Measurements from ENCODE around the gene VTI1A. TPM values are rescaled to one million over a fixed set of nuclear protein-coding genes. Genes with fewer than 3 reads are reported as not detected.

Gene VTI1A
- total and polyA plus RNA-seq, 2 of the 4 experiments (the other 2 are of a cell fraction), result 9.7 to 24.9 TPM

- Histone ChIP-seq H3K23ac (ENCODE audit: low read depth, low read length) (no peak overlapping the region), H2BK5ac (ENCODE audit: low read depth, low read length, poor library complexity, severe bottlenecking) (no peak overlapping the region), H3K4ac (ENCODE audit: low read depth, low read length) (no peak overlapping the region), H3K56ac (ENCODE audit: extremely low read depth, insufficient read depth, low read length) (no peak overlapping the region), H3K27ac (ENCODE audit: insufficient read depth, low read length) (no peak overlapping the region), H3K36me3 (ENCODE audit: control insufficient read depth, insufficient read depth, low read length) (no peaks in the 10 kb centered on the region), H3K27me3 (ENCODE audit: control insufficient read depth, insufficient read depth, low read length) (no peaks in the 10 kb centered on the region), H4K91ac (ENCODE audit: insufficient read depth, low read depth, low read length) (no peak overlapping the region), H4K8ac (ENCODE audit: low read depth in 2 of 2, low read length in 2 of 2) (no peak overlapping the region), H2BK120ac (ENCODE audit: low read depth, low read length) (no peak overlapping the region), H3K79me1 (ENCODE audit: low read depth in 1 of 2, low read length in 2 of 2) (no peaks in the 10 kb centered on the region), H2BK20ac (ENCODE audit: low read depth, low read length) (no peak overlapping the region), H3K9ac (ENCODE audit: low read depth, low read length) (no peak overlapping the region), H3K4me3 (ENCODE audit: insufficient read depth, low read depth, low read length) (no peak overlapping the region), H2AK5ac (ENCODE audit: low read depth, low read length) (no peak overlapping the region), H4K20me1 (ENCODE audit: insufficient read depth, low read length) (no peaks in the 10 kb centered on the region), H3K9me1 (ENCODE audit: insufficient read depth, low read length) (no peaks in the 10 kb centered on the region), H4K5ac (ENCODE audit: low read depth, low read length) (no peak overlapping the region), H3K4me1 (ENCODE audit: control insufficient read depth, insufficient read depth, low read length) (no peaks in the 10 kb centered on the region), H3K14ac (replicated peaks; ENCODE audit: low read depth, low read length) (no peak overlapping the region), H3K4me2 (ENCODE audit: low read depth, low read length) (no peak overlapping the region), H2BK15ac (ENCODE audit: low read depth, low read length) (no peak overlapping the region), H3K18ac (ENCODE audit: low read depth, low read length) (no peak overlapping the region), H3K9me3 (ENCODE audit: control insufficient read depth, insufficient read depth, low read length) (no peaks in the 10 kb centered on the region), H2AK9ac (replicated peaks; ENCODE audit: low read depth, low read length, poor library complexity) (no peak overlapping the region), H2AFZ (replicated peaks; ENCODE audit: low read length, poor library complexity) (no peak overlapping the region)
- BruUV-seq (replicated peaks), result no TSS peak
- ChIA-PET CTCF (no interaction called here), POLR2A (ENCODE audit: unreplicated experiment) (no interaction called here)
- intact Hi-C loops (cut with micrococcal nuclease), result no loop called here
- ATAC-seq (ENCODE audit: low read depth) (no peak), DNase-seq (no peak)
- WGBS, 2 experiments (ENCODE audit: extremely low coverage in 2 of 2, insufficient read length in 1 of 2), result 91% methylated on average over 10 of the region's 14 CpGs; no CpG with 5 or more reads in 1 of the 2 experiments
- no peak for TF ChIP-seq MAFK (IDR thresholded peaks at IDR 0.05; ENCODE audit: low read depth, low read length)
- TF ChIP-seq RAD21 (IDR thresholded peaks at IDR 0.05; ENCODE audit: low read length), result no peak
- TF ChIP-seq ELK1 (IDR thresholded peaks at IDR 0.05; ENCODE audit: borderline replicate concordance, low read depth, low read length), result no peak
- no peak for TF ChIP-seq RFX5 (IDR thresholded peaks at IDR 0.05; ENCODE audit: low read depth, low read length)
- no peak for TF ChIP-seq CEBPB (IDR thresholded peaks at IDR 0.05; ENCODE audit: low read depth, low read length)
- no peak for TF ChIP-seq MXI1 (IDR thresholded peaks at IDR 0.05; ENCODE audit: borderline replicate concordance, low read depth, low read length)
- no peak for TF ChIP-seq SMC3 (IDR thresholded peaks at IDR 0.05; ENCODE audit: low read depth, low read length)
- in situ Hi-C loops (cut with MboI; ENCODE audit: low sequenced_read_pairs), result no loop called here
- dilution Hi-C loops (cut with HindIII; ENCODE audit: low sequenced_read_pairs, unreplicated experiment), result no loop called here
Observed at GRCh38 chr10:112827086-112827485, 380.1 kb downstream of the VTI1A start.

All from IMR-90 (cell line).